GM19452 (cell line): ENCODE results near the gene HACD2.
A peak's percentile ranks its signal among the peaks of the same experiment; 100 is the strongest.
"Not testable (repeated sequence)": the region's sequence is repeated elsewhere in the genome, so short reads cannot be mapped to it uniquely, and the experiment has no call there.

Experiments used
- ATAC-seq: cut with Tn5 transposase; IDR thresholded peaks from one replicate; pipeline ENCODE4 v1.9.1; 2021; ENCODE audit not compliant: unreplicated experiment

The HACD2 gene

GRCh38 chr3:123611674-123612073 is 26.8 kb upstream of the HACD2 start:
- ATAC-seq = not testable (repeated sequence)

DNA sequence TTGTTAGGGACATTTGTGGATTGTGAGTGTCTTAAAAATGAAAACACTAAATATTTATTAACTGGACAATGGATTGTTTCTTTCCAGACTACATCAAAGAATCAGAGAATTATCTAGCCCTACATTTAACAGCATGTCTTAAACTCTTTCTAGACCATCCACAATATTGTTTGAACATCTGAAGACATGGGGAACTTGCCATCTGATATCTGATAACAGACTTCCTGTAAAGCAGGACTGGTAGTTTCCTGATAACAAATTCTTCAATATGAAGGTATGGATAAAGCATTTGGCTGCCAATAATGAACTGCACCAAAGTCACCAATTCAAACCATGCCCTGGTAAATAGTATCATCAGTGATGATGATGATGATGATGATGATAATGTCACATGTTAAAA is 26.2 kb upstream of the HACD2 start:
- ATAC-seq = no peak

- peak; percentile 78 for ATAC-seq
These were observed 25.5 kb upstream of the HACD2 start for GRCh38 chr3:123610331-123610730.

DNA sequence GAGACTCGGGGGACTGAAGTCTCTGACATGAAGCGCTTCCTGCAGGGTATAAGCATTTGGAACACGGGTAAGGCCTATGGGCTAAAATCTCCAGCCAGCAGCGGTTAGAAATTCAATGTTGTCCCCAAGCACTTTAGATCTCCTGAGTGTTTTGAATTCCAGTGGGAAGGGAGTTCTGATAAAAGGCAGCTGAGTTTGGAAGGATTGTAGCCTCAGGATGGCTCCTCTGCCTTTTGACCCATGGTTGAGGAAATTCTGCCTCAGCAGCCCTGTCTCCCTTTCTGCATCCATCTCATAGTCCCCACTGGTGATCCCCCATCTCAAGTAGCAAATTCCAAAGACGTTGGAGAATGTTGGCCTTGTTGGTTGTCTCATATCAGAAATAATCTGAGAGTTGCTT is 24.2 kb upstream of the HACD2 start:
- ATAC-seq = no peak

GRCh38 chr3:123608263-123608937 is 23.5 kb upstream of the HACD2 start:
- ATAC-seq = no peak

DNA sequence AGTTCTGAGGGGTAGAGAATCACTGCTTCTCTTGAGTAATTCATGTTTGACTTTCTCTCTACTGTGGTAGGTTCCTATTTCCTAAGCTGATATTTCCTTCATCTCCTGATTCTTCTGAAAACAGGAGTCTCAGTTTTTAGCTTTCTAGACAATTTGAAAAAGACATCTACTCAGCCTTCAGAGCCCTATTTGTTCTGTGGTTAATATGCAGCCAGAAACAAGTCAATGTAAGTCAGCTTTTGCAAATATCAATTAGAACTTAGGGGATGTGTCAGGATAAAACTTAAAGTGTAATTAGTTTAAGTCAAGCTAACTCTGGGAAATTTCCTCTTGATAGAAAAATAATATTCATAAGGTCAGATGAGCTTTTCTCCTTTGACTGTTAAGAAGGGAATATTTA is 21.7 kb upstream of the HACD2 start:
- ATAC-seq = no peak

GRCh38 chr3:123605789-123606234 is 21.0 kb upstream of the HACD2 start:
- ATAC-seq = peak; percentile 70

DNA sequence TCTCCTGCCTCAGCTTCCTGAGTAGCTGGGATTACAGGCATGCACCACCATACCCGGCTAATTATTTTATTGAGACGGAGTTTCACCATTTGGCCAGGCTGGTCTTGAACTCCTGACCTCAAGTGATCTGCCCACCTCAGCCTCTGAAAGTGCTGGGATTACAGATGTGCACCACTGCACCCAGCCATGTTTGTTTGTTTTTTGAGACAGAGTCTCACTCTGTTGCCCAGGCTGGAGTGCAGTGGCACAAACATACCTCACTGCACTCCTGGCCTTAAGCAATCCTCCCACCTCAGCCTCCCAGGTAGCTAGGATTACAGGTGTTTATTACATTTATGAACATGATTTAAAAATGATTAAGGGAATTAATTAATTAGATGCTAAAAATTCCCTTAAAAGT is 18.3 kb upstream of the HACD2 start:
- not testable (repeated sequence) for ATAC-seq

DNA sequence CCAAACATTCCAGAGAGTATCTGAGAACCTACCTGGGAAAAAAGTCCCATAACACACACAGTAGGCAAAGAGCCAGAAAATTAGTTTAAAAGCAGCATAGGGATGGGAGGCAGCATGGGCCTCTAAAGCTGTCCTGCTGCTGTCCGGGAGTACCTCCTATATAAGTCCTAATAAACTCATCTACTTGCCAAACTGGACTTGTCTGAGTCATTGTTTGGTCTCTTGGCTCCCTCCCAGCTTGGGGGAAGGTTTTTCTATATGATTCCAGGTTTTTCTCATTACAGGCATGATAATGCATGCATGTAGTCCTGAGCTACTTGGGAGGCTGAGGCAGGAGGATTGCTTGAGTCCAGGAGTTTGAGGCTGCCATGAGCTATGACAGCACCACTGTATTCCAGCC is 17.5 kb upstream of the HACD2 start:
- no peak for ATAC-seq

DNA sequence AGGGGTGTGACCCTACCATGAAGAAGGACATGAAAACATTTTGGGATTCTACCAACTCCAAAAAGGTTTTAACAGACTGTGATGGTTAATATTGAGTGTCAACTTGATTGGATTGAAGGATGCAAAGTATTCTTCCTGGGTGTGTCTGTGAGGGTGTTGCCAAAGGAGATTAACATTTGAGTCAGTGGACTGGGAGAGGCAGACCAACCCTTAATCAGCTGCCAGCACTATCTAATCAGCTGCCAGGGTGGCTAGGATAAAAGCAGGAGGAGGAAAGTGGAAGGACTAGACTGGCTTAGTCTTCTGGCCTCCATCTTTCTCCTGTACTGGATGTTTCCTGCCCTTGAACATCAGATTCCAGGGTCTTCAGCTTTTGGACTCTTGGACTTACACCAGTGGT is 16.0 kb upstream of the HACD2 start:
- ATAC-seq = not testable (repeated sequence)

- no peak for ATAC-seq
These were observed 12.7 kb upstream of the HACD2 start for GRCh38 chr3:123597561-123597960.

DNA sequence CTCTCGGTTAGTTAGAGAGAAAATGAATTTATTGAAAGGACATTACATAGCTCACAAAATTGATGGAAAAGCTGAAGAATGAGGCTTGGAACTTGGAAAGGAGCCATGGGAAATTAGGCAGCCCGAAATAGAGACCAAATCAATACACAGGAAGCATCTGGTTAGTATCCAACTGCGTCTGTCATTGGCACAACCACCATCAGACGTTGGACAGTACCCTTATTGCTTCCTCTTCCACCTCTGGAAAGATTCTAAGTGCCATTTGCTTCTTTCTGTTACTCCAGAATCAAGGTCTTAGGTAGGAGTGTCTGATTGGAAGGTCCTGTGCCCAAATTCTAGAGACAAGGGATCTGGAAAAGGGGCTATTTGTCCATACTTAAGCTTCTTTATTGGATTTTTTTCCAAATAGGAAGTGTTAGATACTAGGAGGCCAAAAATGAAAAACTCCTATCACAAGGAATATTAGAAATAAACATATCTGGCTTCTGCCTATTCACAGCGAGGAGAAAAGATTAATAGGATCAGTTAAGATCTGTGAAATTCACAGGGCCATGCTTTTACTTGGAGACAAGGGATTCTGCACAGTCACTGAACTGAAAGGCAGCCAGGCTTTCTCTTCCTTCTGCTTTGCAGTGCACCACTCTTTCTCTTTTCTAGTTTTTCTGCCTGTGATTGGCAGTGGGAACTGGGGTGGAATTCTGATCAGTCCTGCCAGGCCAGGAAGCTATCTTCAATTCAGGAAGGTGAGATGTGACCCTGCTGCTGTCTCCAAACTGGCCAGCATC is 10.7 kb upstream of the HACD2 start:
- ATAC-seq = no peak

GRCh38 chr3:123593381-123593780 is 8.5 kb upstream of the HACD2 start:
- ATAC-seq = no peak

- ATAC-seq = no peak
These were observed 6.0 kb upstream of the HACD2 start for GRCh38 chr3:123590685-123591450.

DNA sequence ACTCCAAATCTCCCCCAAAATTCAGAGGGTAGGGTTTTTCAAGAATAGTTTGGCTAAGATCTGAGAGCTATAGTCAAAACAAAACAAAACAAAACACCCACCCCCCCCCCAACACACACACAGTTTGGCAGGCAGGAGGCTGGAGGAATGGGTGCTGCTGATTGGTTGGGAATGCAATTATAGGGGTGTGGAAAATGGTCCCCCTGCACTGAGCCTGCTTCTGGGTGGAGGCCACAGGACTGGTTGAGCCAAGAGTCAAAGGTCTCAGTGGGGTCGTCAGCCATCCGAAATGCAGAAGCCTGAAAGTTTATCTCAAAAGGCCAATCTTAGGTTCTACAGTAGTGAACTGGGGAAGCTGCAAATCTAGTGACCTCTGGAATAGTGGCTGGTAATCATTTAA is 2.5 kb upstream of the HACD2 start:
- ATAC-seq = no peak

DNA sequence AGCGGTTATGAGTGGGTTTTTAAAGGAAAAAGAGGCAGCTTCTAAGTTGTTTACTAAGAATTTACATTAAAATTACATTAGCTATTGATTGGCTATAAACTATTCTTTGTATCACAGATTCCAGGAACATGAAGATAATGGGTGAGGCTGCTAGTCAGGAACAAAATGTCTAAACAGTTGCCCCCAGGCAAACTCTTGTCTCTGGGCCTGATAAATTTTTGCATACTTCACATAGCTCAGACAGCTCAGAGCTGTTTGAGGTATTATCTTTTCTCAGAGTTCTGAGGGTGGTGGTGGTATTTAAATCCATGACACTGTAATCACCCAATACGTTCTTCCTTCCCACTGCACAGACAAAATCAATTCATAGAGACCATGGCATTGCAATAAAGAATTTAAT is 2.1 kb upstream of the HACD2 start:
- ATAC-seq = no peak

DNA sequence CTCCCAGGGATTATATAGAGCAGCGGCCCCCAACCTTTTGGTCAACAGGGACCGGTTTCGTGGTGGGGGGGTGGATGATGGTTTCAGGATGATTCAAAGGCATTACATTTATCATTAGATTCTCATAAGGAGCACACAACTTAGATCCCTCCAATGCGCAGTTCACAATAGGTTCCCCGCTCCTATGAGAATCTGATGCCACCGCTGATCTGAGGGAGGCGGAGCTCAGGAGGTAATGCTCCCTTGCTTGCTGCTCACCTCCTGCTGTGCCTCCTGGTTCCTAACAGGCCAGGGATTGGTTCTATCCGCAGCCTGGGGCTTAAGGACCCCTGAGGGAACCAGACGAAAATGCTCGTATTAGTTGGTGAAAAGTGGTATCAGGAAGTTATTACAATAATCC is 1.3 kb upstream of the HACD2 start:
- ATAC-seq = no peak

GRCh38 chr3:123584284-123584987 is 417 bp downstream of the HACD2 start:
- peak; percentile 31 for ATAC-seq

GRCh38 chr3:123583561-123583960 is 1.3 kb downstream of the HACD2 start:
- ATAC-seq = no peak

GRCh38 chr3:123582315-123582714 is 2.5 kb downstream of the HACD2 start:
- ATAC-seq = no peak

GRCh38 chr3:123576122-123576521 is 8.7 kb downstream of the HACD2 start:
- no peak for ATAC-seq
